KOPT-K1 (cell line): ENCODE results near the gene DDX51.
A peak's percentile ranks its signal among the peaks of the same experiment; 100 is the strongest.
"Not testable (repeated sequence)": the region's sequence is repeated elsewhere in the genome, so short reads cannot be mapped to it uniquely, and the experiment has no call there.

Experiments
- H3K27ac ChIP-seq: fragments of 200-600 bp; sonication (generic); 2 replicates; pipeline ENCODE4 v1.5.1; 2016; ENCODE audit warnings: antibody characterized with exemption, mild to moderate bottlenecking, low read depth, low read length; ENCODE audit not compliant: poor library complexity, severe bottlenecking
- H3K36me3 ChIP-seq: fragments of 200-600 bp; sonication (generic); 2 replicates; pipeline ENCODE4 v1.5.1; 2017; ENCODE audit warnings: antibody characterized with exemption, mild to moderate bottlenecking, low read length, moderate library complexity; ENCODE audit not compliant: insufficient read depth
- H3K9me3 ChIP-seq: fragments of 200-600 bp; sonication (generic); 2 replicates; pipeline ENCODE4 v1.5.1; 2017; ENCODE audit warnings: antibody characterized with exemption, low read length, mild to moderate bottlenecking; ENCODE audit not compliant: insufficient read depth, poor library complexity, severe bottlenecking

The DDX51 gene

DNA sequence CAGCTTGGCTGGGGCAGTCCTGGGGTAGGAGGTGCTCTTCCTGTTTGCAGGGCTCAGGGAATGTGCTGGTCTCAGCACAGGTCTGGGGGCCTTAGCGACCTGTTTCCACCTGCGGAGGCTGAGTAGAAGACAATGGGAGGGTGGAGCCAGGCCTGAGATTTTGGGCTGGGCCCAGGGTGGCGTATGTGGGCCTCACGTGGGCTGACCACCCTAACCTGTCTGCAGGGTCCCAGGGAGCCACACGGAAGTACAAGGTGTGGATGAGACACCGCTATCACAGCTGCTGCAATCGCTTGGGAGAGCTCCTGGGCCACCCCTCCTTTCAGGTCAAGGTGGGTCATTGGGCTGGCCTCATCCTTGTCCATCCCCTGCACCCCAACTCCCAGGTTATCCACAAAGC, 1.2 kb upstream of the DDX51 start:
- Histone ChIP-seq H3K9me3 (no peaks in the 10 kb centered on the region), H3K27ac (peak overlapping the region; percentile 70), H3K36me3 (peaks cover 58% of the 10 kb centered on the region)

DNA sequence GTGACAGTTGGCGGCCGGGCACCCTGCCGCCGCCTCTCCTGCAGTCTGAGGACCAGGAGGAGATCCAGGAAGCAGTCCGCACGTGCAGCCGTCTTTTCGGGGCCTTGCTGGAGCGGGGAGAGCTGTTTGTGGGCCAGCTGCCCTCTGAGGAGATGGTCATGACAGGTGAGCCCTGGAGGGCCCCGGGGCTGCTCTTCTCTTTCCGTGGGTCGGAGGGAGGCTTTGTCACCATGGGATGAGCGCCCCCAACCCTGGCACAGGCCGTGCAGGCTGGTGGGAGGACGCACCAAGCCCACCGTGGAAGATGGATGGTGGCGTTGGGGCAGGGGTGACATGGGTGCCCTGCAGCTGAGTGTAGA, 670 bp upstream of the DDX51 start:
- Histone ChIP-seq H3K9me3 (no peaks in the 10 kb centered on the region), H3K27ac (peak overlapping the region; percentile 70), H3K36me3 (peaks cover 64% of the 10 kb centered on the region)

DNA sequence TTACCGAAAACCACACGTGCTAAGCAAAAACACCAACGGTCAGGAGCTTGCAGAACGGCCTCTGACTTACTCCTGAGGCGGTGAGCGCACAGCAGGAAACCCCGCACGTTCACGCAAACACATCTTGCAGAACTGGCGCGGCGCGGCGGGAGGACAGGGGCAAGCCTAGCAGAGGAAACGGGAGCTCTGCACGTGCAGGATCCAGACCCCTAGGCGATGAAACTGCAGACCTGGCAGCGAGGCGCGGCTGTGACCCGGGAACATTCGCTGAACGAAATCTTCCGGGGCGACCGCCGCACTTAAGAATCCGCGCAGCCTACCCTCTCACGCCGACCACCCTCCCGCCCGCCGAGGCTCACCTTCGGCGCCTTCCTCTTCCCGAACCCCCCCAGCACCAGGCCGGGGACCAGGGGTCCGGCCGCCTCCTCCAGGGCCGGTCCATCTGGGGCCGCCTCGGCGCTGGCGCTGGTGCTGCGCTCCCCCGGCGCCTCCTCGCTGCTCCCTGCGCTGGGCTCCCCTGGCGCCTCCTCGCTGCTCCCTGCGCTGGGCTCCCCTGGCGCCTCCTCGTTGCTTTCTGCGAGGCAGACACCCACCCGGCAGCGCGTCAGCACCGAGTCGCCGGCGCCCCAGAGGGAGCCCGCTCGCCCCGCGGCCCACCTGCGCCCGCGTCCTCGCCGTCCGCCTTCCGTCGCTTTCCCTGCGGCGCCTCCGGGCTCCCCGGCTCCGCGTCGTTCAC, 615 bp downstream of the DDX51 start:
- Histone ChIP-seq H3K9me3 (no peaks in the 10 kb centered on the region), H3K36me3 (peaks cover 72% of the 10 kb centered on the region), H3K27ac (peak overlapping the region; percentile 70)

DNA sequence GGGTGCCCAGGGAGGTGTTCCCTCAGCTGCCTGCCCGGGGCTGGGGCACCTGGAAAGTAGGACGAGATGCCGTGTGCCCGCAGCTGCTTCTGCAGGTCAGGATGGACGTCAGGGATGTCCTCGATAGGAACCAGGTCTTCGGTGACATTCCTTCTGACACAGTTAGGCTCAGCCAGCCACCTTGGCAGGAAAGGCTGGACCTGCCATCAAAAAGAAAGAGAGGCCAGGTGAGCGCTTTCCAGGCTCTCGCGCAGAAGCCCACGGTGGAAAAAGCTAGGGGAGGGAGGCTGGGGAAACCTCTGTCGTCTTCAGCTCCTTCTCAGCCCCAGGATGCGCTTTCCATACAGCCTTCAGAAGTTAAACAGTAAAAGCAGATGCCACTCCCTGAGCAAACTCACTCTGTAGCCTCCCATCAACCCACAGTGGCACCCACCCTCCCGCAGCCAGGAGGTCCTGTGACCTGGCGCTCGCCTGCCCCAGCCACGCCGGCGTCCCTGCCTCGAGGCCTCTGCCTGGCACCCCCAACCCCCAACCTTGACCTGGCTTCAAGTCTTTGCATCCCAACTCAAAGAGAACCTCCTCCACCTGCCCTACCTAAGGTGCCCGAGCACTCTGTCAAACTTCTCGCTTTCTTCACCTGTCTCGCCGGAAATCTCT, 1.3 kb downstream of the DDX51 start:
- H3K27ac ChIP-seq, result peak overlapping the region; percentile 70
- H3K36me3 ChIP-seq, result peaks cover 71% of the 10 kb centered on the region
- no peaks in the 10 kb centered on the region for H3K9me3 ChIP-seq

DNA sequence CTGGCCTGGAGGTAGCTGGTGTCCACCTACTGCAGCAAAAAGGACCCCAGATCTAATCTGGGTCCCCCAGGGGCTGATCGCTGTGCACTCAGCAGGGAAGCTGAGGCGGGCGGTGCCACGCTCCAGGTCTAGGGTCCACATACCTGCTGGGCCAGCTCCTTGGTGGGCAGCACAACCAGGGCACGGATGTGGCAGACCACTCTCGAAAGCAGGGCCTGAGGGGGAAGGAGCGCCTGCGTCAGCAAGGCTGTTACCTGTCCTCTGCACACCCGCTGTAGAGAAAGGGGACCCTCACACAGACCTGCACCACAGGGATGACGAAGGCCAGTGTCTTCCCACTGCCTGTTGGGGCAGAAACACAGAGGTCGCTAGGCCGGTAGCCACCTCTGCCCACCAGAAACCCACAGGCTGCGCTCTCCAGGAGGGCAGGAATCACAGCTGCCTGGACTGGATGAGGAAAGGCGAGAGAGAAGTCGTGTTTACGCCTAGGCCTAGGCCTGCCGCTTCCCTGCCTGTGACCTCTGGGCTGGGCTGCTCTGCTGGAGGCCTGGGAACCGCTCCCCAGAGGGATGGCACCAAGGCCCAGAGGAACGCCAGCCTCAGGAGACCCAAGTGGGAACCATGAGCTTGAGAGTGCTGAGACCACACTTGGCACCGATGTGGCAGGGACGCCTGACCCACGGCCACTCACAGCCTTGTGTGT, 2.0 kb downstream of the DDX51 start:
- H3K27ac ChIP-seq, result no peak overlapping the region
- peaks cover 69% of the 10 kb centered on the region for H3K36me3 ChIP-seq

DNA sequence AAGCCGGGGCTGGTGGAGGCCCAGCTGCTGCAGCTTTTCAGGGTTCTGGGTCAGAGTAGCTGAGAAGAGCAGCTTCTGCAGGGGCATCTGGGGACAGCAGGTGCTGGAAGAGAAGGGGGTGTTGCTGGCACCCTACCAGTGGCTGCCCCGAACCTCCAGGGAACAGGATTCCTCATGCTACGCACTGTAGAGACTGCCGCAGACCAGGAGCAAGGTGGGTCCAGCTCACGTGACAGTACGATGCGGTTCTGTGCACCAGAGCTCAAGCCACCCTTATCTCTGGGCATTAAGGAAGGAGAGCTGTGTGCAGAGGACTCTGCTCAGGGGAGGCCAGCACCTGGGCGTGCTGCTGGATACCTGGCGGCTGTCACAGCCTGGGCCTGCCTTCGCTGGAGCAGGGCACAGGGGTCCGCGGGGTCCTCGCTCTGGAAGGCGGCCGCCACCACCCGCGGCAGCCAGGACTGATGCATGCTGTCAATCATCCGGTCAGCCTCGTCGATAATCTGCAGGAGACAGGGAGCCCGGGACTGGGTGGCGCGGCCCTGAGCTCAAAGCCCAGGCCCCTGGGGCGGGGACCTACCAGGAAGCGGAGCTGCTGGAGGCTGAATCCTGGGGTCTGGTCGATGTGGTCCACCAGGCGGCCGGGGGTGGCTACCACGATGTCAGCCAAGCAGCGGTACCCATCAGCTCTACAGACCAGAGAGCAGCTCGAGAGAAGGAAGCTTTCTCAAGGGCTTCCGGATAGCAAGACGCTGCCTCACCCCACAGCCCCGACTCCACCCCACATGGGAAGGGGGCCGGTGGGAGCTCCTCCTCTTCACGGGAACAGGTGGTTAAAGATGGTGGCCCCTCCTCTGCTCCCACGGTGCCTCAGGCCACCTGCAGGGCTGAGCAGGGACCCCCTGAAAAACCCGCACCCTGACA, 2.9 kb downstream of the DDX51 start:
- H3K27ac ChIP-seq, result no peak overlapping the region
- H3K9me3 ChIP-seq, result no peaks in the 10 kb centered on the region
- H3K36me3 ChIP-seq, result peaks cover 65% of the 10 kb centered on the region

More for the DNA sequence above, 2.0 kb downstream of the DDX51 start:
- H3K9me3 ChIP-seq, result no peaks in the 10 kb centered on the region

DNA sequence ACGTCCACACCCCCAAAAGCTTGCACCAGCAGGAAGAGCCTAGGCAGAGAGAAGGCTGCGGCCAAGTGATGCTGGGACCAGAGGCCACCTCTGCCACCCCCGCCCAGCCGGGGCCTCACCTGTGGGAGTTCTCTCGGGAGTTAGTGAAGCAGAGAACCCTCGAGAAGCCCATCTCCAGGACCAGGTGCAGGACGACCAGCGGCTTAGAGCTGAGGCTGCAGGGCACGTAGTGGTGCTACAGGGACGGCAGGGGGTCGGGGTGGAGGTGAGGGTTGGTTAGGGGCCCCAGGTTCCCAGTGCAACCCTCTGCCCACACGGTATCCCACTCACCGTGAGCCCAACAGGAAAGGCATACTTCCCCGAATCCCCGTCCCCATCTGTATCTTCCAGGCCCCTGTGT, 3.6 kb downstream of the DDX51 start:
- H3K9me3 ChIP-seq, result no peaks in the 10 kb centered on the region
- peaks cover 58% of the 10 kb centered on the region for H3K36me3 ChIP-seq
- H3K27ac ChIP-seq, result no peak overlapping the region

DNA sequence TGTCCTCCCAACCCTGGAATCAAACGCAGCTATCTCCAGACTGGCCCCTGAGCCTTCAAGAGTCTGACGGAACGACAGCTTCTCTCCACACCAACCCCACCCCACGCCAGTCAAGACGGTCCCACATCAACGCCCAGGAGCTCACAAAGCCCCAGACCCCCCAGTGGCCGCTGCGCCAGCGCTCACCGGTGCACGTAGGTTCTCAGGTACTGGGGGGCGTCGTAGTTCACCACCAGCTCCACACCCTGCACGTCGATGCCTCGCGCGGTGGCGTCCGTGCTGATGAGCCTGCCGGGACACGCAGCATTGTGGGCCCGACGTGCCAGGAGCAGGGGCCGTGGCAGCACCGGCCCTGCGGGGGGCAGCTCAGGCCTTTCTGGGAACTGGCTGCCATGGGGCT, 4.2 kb downstream of the DDX51 start:
- H3K9me3 ChIP-seq, result no peaks in the 10 kb centered on the region
- peaks cover 57% of the 10 kb centered on the region for H3K36me3 ChIP-seq

DNA sequence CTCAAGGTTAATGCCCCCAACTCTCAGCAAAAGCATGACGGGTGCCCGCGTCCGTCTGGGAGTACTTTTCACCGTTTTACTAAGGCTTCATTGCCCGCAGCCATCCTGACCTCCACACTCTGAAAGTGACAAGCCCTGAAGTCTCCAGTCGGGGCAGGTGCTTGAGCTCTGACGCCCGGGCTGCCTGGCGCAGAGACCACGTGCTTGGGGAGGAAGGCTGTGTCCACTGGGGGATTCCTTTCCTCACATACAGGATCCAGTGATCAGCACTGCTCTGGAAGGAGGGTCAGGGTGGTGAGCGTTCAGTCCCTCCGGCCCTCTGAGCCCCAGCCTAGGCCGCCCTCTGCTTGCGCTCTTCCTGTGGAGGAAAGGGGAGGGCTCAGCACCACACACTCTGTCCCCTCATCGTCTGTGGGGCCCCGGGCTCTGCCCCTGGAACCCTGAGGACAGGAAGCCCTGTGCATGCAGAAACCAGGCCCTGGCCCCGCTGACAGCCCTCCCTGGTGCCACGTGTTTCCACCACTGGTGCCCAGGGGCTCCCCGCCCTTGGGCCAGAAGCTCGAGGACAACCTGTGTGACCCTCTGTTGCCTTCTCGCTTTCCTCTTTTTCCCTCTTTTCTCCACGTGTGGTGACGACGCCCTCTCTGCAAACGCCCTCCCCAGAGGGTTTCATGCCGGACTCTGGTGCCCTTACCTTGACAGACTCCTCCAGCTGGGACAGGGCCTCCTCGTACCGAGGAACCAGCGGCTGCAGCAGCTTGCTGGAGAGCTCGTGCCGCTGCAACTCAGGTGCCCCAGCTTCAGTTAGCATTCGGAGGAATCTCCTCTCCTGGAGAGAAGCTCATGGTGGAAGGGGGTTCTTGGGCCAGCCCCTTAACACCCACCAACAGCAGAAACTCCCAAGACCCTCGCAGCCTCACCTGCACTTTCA, 4.9 kb downstream of the DDX51 start:
- Histone ChIP-seq H3K36me3 (peaks cover 57% of the 10 kb centered on the region), H3K9me3 (no peaks in the 10 kb centered on the region), H3K27ac (no peak overlapping the region)

More for the DNA sequence above, 4.2 kb downstream of the DDX51 start:
- no peak overlapping the region for H3K27ac ChIP-seq

DNA sequence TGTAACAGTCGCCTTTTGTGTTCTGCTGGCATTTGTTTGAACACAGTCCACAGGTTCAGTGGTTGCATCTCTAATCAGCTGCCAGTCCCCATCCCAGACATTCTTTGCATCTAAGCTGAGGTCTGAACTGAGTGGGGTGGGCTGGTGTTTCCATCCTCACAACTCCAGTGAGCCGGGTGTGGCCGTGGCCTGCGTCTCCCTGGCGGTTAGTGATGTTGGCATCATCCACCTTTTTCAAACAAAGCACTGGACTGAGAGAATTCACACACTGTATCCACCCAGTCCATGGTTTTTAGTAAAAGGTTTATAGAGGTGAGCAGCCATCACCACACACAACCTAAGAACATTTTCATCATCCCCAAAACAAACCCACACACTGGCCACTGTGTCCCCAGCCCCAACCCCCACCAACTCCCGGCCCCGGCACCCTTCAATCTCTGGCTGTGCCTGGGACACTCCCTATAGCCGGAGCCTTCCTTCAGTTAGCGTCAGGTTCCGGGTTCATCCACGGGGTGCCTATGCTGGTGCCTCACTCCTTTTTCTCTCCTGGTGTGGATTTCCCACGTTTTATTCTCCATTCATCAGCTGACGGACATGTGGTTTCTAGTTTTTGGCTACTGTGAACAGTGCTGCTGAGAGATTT, 6.5 kb downstream of the DDX51 start:
- Histone ChIP-seq H3K27ac (no peak overlapping the region), H3K36me3 (peaks cover 55% of the 10 kb centered on the region), H3K9me3 (no peaks in the 10 kb centered on the region)

DNA sequence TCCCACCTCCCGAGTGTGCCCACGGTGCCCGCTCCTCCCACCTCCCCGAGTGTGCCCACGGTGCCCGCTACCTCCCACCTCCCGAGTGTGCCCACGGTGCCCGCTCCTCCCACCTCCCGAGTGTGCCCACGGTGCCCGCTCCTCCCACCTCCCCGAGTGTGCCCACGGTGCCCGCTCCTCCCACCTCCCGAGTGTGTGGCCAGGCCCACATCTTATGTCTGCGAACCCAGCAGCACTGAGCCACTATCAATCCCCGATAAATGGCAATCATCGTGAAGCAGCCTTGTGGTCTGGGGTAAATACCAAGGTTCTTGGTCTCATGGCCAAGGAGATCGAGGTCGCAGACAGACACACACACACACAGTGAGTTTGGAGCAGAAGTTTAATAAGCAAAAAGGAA, 7.9 kb downstream of the DDX51 start:
- peaks cover 42% of the 10 kb centered on the region for H3K36me3 ChIP-seq
- not testable (repeated sequence) for H3K27ac ChIP-seq, H3K9me3 ChIP-seq

DNA sequence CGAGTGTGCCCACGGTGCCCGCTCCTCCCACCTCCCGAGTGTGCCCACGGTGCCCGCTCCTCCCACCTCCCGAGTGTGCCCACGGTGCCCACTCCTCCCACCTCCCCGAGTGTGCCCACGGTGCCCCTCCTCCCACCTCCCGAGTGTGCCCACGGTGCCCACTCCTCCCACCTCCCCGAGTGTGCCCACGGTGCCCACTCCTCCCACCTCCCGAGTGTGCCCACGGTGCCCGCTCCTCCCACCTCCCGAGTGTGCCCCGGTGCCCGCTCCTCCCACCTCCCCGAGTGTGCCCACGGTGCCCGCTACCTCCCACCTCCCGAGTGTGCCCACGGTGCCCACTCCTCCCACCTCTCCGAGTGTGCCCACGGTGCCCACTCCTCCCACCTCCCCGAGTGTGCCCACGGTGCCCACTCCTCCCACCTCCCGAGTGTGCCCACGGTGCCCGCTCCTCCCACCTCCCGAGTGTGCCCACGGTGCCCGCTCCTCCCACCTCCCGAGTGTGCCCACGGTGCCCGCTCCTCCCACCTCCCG, 9.4 kb downstream of the DDX51 start:
- peaks cover 35% of the 10 kb centered on the region for H3K36me3 ChIP-seq

DNA sequence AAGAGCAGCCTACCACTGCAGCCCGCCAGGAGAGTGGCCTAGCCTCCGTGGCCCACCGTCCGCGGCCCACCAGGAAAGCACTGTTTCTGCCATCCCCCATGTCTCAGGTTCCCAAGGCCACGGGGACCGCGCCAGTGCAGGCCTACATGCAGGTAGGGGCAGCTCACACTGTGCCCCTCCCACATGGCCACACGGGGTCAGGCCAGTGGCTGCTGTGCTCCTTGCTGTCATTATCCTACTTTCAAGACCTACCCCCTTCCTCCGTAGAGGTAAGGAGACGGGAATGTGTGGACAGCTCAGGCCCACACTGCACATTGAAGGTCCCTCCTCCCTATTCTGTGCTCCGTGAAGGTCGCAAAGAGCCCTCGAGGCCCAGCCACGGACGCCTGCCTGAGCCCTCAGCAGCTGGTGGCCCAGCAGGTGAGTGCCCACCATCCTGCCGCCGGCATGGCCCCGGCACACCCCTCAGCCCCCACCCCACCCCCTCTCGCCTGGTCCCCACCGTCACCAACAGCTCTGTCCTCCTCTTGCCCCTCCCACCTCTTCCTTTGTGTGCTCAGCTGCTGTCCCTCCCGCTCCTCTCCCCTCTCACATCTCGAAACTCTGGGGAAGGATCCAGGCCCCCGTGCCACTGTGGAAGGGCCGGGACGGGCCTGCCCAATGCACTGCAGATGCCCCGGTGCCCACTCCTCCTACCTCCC, 10.0 kb downstream of the DDX51 start:
- Histone ChIP-seq H3K9me3 (no peaks in the 10 kb centered on the region), H3K36me3 (peaks cover 32% of the 10 kb centered on the region), H3K27ac (no peak overlapping the region)

More for the DNA sequence above, 9.4 kb downstream of the DDX51 start:
- not testable (repeated sequence) for H3K9me3 ChIP-seq, H3K27ac ChIP-seq
